Activated CD8-positive, alpha-beta T cell treated with anti-CD3 and anti-CD28 coated beads, Interleukin-2, amount 10 ng/mL, durations not matched to agents 7 days and 5 days (primary cell): ENCODE measurements around the gene MCAM. TPM values are rescaled to one million over a fixed set of nuclear protein-coding genes. Genes with fewer than 3 reads are reported as not detected.

Experiments used
- ATAC-seq: fragments of 150-1000 bp; cut with Tn5 transposase; one replicate; pipeline ENCODE4 v1.10.0; 2021; ENCODE audit warnings: moderate library complexity
- CTCF ChIA-PET: fragments of 350-600 bp; sonication (Branson Sonifier 250); formaldehyde crosslinking; loops from one replicate; lab custom pipeline; 2021; ENCODE audit warnings: antibody characterized with exemption; lab: Charles Lee
- POLR2A ChIA-PET: fragments of 350-600 bp; sonication (Branson Sonifier 250); formaldehyde crosslinking; loops from one replicate; lab custom pipeline; 2021; ENCODE audit warnings: antibody characterized with exemption; lab: Charles Lee
- DNase-seq: peaks from one replicate; pipeline ENCODE4 v3.0.0-alpha.2; 2020
- H3K27ac Mint-ChIP-seq: one replicate; pipeline ENCODE4 v1.8.0; 2021; ENCODE audit warnings: mild to moderate bottlenecking, mixed read lengths
- H3K27me3 Mint-ChIP-seq: one replicate; pipeline ENCODE4 v1.8.0; 2021; ENCODE audit warnings: low read depth, mixed read lengths
- H3K36me3 Mint-ChIP-seq: one replicate; pipeline ENCODE4 v1.8.0; 2021; ENCODE audit warnings: low read depth, mixed read lengths
- H3K4me1 Mint-ChIP-seq: one replicate; pipeline ENCODE4 v1.8.0; 2021; ENCODE audit warnings: low read depth, mixed read lengths
- H3K4me3 Mint-ChIP-seq: one replicate; pipeline ENCODE4 v1.8.0; 2021; ENCODE audit warnings: mild to moderate bottlenecking, mixed read lengths
- H3K9me3 Mint-ChIP-seq: one replicate; pipeline ENCODE4 v1.8.0; 2022; ENCODE audit warnings: mixed read lengths; ENCODE audit not compliant: insufficient read depth
- total RNA-seq, 2 experiments: library from RNA; stranded (reverse); gene quantifications; one replicate each; pipeline ENCODE4 v1.2.3, GENCODE V29; 2021

MCAM gene
- total RNA-seq, 2 experiments from 2014 or later = 2.9 to 4.4 TPM

- POLR2A ChIA-PET = interaction anchor here (0.6 to 1.5 kb wide), 2 partner anchors 110 to 858 kb away, joined by 3 to 5 read pairs; partner anchors contain the start of gene CBL
Observed at GRCh38 chr11:119316016-119316728, 758 bp downstream of the MCAM start.

GRCh38 chr11:119315131-119316015, 1.6 kb downstream of the MCAM start:
- no peaks in the 10 kb centered on the region for H3K36me3 Mint-ChIP-seq
- H3K4me1 Mint-ChIP-seq = peaks cover 34% of the 10 kb centered on the region
- no peak overlapping the region for H3K27ac Mint-ChIP-seq
- ATAC-seq (peak; percentile 66), DNase-seq (peak; percentile 62)
- ChIA-PET POLR2A (interaction anchor here (0.6 to 1.5 kb wide), 2 partner anchors 109 to 857 kb away, joined by 3 to 5 read pairs; partner anchors contain the start of gene CBL), CTCF (interaction anchor here (0.8 to 2.4 kb wide), 8 partner anchors 8 to 109 kb away, joined by 3 to 11 read pairs (median 4); partner anchors contain the start of gene CBL)
- H3K4me3 Mint-ChIP-seq = peak overlapping the region; percentile 50
- no peaks in the 10 kb centered on the region for H3K9me3 Mint-ChIP-seq
- H3K27me3 Mint-ChIP-seq = peaks cover 19% of the 10 kb centered on the region

More at GRCh38 chr11:119316016-119316728, 758 bp downstream of the MCAM start:
- Mint-ChIP-seq H3K4me1 (peaks cover 34% of the 10 kb centered on the region), H3K27me3 (peaks cover 19% of the 10 kb centered on the region), H3K4me3 (peak overlapping the region; percentile 50), H3K36me3 (no peaks in the 10 kb centered on the region), H3K27ac (no peak overlapping the region), H3K9me3 (no peaks in the 10 kb centered on the region)
- no peak for ATAC-seq
- DNase-seq = no peak
- CTCF ChIA-PET = interaction anchor here (1.2 to 2.4 kb wide), 6 partner anchors 7 to 24 kb away, joined by 3 to 11 read pairs (median 5); no protein-coding TSS in a partner anchor

GRCh38 chr11:119314726-119315125, 2.2 kb downstream of the MCAM start:
- ATAC-seq (no peak), DNase-seq (no peak)
- ChIA-PET POLR2A (interaction anchor here (0.8 to 1.5 kb wide), 2 partner anchors 109 to 247 kb away, joined by 3 to 5 read pairs; partner anchors contain the start of genes CBL and VPS11), CTCF (interaction anchor here (0.8 to 2.4 kb wide), 7 partner anchors 9 to 109 kb away, joined by 3 to 11 read pairs (median 4); partner anchors contain the start of gene CBL)
- H3K4me3 Mint-ChIP-seq = peak overlapping the region; percentile 50
- no peaks in the 10 kb centered on the region for H3K9me3 Mint-ChIP-seq
- H3K27ac Mint-ChIP-seq = no peak overlapping the region
- H3K27me3 Mint-ChIP-seq = peaks cover 19% of the 10 kb centered on the region
- H3K36me3 Mint-ChIP-seq = no peaks in the 10 kb centered on the region
- peaks cover 31% of the 10 kb centered on the region for H3K4me1 Mint-ChIP-seq

- ChIA-PET CTCF (interaction anchor here (1.1 to 1.4 kb wide), 2 partner anchors 12 to 46 kb away, joined by 3 read pairs; no protein-coding TSS in a partner anchor), POLR2A (interaction anchor here (1.3 kb wide), 1 partner anchor 11 kb away, joined by 3 read pairs; no protein-coding TSS in a partner anchor)
- no peak for ATAC-seq
- DNase-seq = no peak
- Mint-ChIP-seq H3K27ac (no peak overlapping the region), H3K27me3 (peaks cover 2% of the 10 kb centered on the region), H3K4me3 (no peak overlapping the region), H3K9me3 (no peaks in the 10 kb centered on the region), H3K36me3 (peaks cover 5% of the 10 kb centered on the region), H3K4me1 (peaks cover 26% of the 10 kb centered on the region)
Observed at GRCh38 chr11:119310682-119311052, 6.3 kb downstream of the MCAM start.

GRCh38 chr11:119309953-119310681, 6.8 kb downstream of the MCAM start:
- POLR2A ChIA-PET = interaction anchor here (0.9 kb wide), 1 partner anchor 17 kb away, joined by 3 read pairs; no protein-coding TSS in a partner anchor
- Mint-ChIP-seq H3K9me3 (no peaks in the 10 kb centered on the region), H3K4me3 (no peak overlapping the region), H3K27ac (no peak overlapping the region), H3K36me3 (peaks cover 8% of the 10 kb centered on the region), H3K4me1 (peaks cover 26% of the 10 kb centered on the region), H3K27me3 (no peaks in the 10 kb centered on the region)
- CTCF ChIA-PET = interaction anchor here (1.1 to 5.3 kb wide), 3 partner anchors 12 to 46 kb away, joined by 3 to 58 read pairs (median 3); no protein-coding TSS in a partner anchor
- ATAC-seq (no peak), DNase-seq (no peak)

GRCh38 chr11:119309411-119309810, 7.5 kb downstream of the MCAM start:
- H3K9me3 Mint-ChIP-seq = no peaks in the 10 kb centered on the region
- no peak for ATAC-seq
- peaks cover 25% of the 10 kb centered on the region for H3K4me1 Mint-ChIP-seq
- ChIA-PET CTCF (interaction anchor here (1.0 to 5.3 kb wide), 3 partner anchors 13 to 112 kb away, joined by 3 to 58 read pairs (median 5); no protein-coding TSS in a partner anchor), POLR2A (interaction anchor here (0.9 to 1.3 kb wide), 2 partner anchors 12 to 18 kb away, joined by 3 to 7 read pairs; no protein-coding TSS in a partner anchor)
- H3K36me3 Mint-ChIP-seq = peaks cover 12% of the 10 kb centered on the region
- peak overlapping the region; percentile 54 for H3K27ac Mint-ChIP-seq
- no peak for DNase-seq
- H3K4me3 Mint-ChIP-seq = no peak overlapping the region
- H3K27me3 Mint-ChIP-seq = no peaks in the 10 kb centered on the region

GRCh38 chr11:119307974-119308373, 9.0 kb downstream of the MCAM start:
- Mint-ChIP-seq H3K4me3 (no peak overlapping the region), H3K27me3 (no peaks in the 10 kb centered on the region), H3K9me3 (no peaks in the 10 kb centered on the region), H3K36me3 (peaks cover 17% of the 10 kb centered on the region), H3K27ac (no peak overlapping the region), H3K4me1 (peaks cover 25% of the 10 kb centered on the region)
- DNase-seq = no peak
- CTCF ChIA-PET = interaction anchor here (0.7 to 5.3 kb wide), 6 partner anchors 15 to 62 kb away, joined by 3 to 58 read pairs (median 3); no protein-coding TSS in a partner anchor
- ATAC-seq = no peak
- POLR2A ChIA-PET = interaction anchor here (1.1 to 1.3 kb wide), 2 partner anchors 13 to 311 kb away, joined by 4 to 7 read pairs; no protein-coding TSS in a partner anchor

- CTCF ChIA-PET = interaction anchor here (0.6 to 5.3 kb wide), 9 partner anchors 9 to 138 kb away, joined by 3 to 58 read pairs (median 4); partner anchors contain the start of genes CBL and MCAM
Observed at GRCh38 chr11:119307219-119307618, 9.7 kb downstream of the MCAM start.

GRCh38 chr11:119306373-119306890, 10.5 kb downstream of the MCAM start:
- ChIA-PET POLR2A (interaction anchor here (1.0 to 1.3 kb wide), 4 partner anchors 13 to 40 kb away, joined by 3 to 4 read pairs (median 3); no protein-coding TSS in a partner anchor), CTCF (interaction anchor here (1.0 to 5.3 kb wide), 8 partner anchors 9 to 137 kb away, joined by 3 to 58 read pairs (median 4); partner anchors contain the start of genes CBL and MCAM)
- no peak for DNase-seq

More at GRCh38 chr11:119307219-119307618, 9.7 kb downstream of the MCAM start:
- POLR2A ChIA-PET = interaction anchor here (1.1 to 1.3 kb wide), 2 partner anchors 41 to 310 kb away, joined by 3 to 4 read pairs; no protein-coding TSS in a partner anchor
- Mint-ChIP-seq H3K27ac (peak overlapping the region; percentile 34), H3K4me1 (peaks cover 25% of the 10 kb centered on the region), H3K36me3 (peaks cover 22% of the 10 kb centered on the region), H3K9me3 (no peaks in the 10 kb centered on the region), H3K4me3 (no peak overlapping the region), H3K27me3 (no peaks in the 10 kb centered on the region)
- ATAC-seq (no peak), DNase-seq (no peak)

More at GRCh38 chr11:119306373-119306890, 10.5 kb downstream of the MCAM start:
- Mint-ChIP-seq H3K27ac (peak overlapping the region; percentile 83), H3K36me3 (peaks cover 29% of the 10 kb centered on the region), H3K9me3 (no peaks in the 10 kb centered on the region), H3K4me1 (peaks cover 25% of the 10 kb centered on the region), H3K27me3 (no peaks in the 10 kb centered on the region), H3K4me3 (no peak overlapping the region)
- ATAC-seq = peak; percentile 70
